ENCODE measurements around the gene MYPOP. TPM values are rescaled to one million over a fixed set of nuclear protein-coding genes. Genes with fewer than 3 reads are reported as not detected.

MYPOP gene
- total and polyA plus RNA-seq, 12 donors = 2.1 to 14.3 (median 7.1) TPM

DNA sequence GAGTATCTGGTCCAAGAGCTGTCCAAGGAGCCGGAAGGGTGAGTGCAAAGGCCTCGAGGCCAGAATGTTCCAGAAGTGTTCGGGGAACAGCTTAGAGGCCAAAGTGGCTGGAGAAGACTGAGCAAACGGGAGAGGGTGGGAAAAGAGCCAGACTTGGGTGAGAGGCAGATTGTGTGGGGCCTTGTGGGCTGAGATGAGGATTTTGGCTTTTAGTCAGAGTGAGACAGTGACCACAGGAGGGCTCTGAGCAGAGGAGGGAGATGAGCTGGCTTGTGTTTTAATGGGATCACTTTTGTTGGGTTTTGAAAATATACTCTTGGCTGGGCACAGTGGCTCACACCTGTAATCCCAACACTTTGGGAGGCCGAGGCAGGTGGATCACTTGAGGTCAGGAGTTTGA lies 6.5 kb upstream of the MYPOP start:
- DNase-seq = no peak
- intact Hi-C loops (cut with DNase I) = no loop called here
- no peak overlapping the region for H3K4me3 ChIP-seq
- TF ChIP-seq, protein P1, sequence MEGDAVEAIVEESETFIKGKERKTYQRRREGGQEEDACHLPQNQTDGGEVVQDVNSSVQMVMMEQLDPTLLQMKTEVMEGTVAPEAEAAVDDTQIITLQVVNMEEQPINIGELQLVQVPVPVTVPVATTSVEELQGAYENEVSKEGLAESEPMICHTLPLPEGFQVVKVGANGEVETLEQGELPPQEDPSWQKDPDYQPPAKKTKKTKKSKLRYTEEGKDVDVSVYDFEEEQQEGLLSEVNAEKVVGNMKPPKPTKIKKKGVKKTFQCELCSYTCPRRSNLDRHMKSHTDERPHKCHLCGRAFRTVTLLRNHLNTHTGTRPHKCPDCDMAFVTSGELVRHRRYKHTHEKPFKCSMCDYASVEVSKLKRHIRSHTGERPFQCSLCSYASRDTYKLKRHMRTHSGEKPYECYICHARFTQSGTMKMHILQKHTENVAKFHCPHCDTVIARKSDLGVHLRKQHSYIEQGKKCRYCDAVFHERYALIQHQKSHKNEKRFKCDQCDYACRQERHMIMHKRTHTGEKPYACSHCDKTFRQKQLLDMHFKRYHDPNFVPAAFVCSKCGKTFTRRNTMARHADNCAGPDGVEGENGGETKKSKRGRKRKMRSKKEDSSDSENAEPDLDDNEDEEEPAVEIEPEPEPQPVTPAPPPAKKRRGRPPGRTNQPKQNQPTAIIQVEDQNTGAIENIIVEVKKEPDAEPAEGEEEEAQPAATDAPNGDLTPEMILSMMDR (IDR thresholded peaks at IDR 0.05) = no peak
- no peak for TF ChIP-seq POLR2A (IDR thresholded peaks at IDR 0.05)
- 73 to 79% (median 77%) methylated on average over 4 to 5 of the region's 5 CpGs for WGBS, 4 donors
- no peaks in the 10 kb centered on the region for H3K4me1 ChIP-seq (replicated peaks in 1 of 2)
- no peaks in the 10 kb centered on the region for H3K36me3 ChIP-seq (replicated peaks in 1 of 2)
- H3K9me3 ChIP-seq (replicated peaks in 1 of 3) = no peaks in the 10 kb centered on the region
- H3K27ac ChIP-seq = no peak overlapping the region
- H3K27me3 ChIP-seq = no peaks in the 10 kb centered on the region

DNA sequence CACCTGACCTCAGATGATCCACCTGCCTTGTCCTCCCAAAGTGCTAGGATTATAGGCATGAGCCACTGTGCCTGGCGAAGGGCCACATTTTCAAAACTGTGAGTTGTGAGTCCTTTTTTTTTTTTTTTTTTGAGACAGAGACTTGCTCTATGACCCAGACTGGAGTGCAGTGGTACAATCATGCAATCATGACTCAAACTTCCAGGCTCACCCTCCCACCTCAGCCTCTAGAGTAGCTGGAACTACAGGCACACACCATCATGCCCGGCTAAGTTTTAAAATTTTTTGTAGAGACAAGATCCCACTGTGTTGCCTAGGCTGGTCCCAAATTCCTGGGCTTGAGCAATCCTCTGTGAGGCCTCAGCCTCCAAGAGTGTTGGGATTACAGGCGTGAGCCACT lies 3.8 kb upstream of the MYPOP start:
- intact Hi-C loops (cut with DNase I) = no loop called here
- TF ChIP-seq, protein P1 (IDR thresholded peaks at IDR 0.05) = no peak
- no peak for TF ChIP-seq POLR2A (IDR thresholded peaks at IDR 0.05)
- no peak for DNase-seq
- Histone ChIP-seq H3K9me3 (replicated peaks in 1 of 3) (no peaks in the 10 kb centered on the region), H3K4me1 (replicated peaks in 1 of 2) (peaks cover 3 to 5% of the 10 kb centered on the region in 2 donors), H3K4me3 (no peak overlapping the region), H3K27me3 (no peaks in the 10 kb centered on the region), H3K27ac (no peak overlapping the region), H3K36me3 (replicated peaks in 1 of 2) (no peaks in the 10 kb centered on the region)
- WGBS, 4 donors = 73 to 93% (median 82%) methylated on average over 3 of the region's 3 CpGs

DNA sequence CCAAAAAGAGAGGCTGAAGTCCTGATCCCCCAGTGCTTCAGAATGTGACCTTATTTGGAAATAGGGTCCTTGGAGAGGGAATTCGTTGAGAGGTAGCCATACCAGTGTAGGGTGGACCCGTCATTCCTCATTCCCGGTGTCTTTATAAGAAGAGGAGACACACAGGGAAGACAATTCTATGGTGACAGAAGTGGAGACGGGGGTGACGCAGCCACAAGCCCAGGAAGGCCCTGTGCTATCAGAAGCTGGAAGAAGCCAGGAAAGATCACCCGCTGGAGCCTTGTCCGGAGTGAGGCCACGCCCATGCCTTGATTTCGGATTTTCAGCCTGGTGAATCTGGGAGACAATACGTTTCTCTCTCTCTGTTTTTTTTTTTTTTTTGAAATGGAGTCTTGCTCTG lies 2.6 kb upstream of the MYPOP start:
- intact Hi-C loops (cut with DNase I) = no loop called here
- Histone ChIP-seq H3K4me3 (no peak overlapping the region), H3K27me3 (no peaks in the 10 kb centered on the region), H3K27ac (no peak overlapping the region), H3K4me1 (replicated peaks in 1 of 2) (peaks cover 15 to 16% of the 10 kb centered on the region in 2 donors), H3K9me3 (replicated peaks in 1 of 3) (no peaks in the 10 kb centered on the region), H3K36me3 (replicated peaks in 1 of 2) (no peaks in the 10 kb centered on the region)
- no peak for DNase-seq
- 69 to 83% (median 73%) methylated on average over 10 of the region's 10 CpGs for WGBS, 4 donors
- no peak for TF ChIP-seq POLR2A (IDR thresholded peaks at IDR 0.05)
- TF ChIP-seq, protein P1 (IDR thresholded peaks at IDR 0.05) = no peak

DNA sequence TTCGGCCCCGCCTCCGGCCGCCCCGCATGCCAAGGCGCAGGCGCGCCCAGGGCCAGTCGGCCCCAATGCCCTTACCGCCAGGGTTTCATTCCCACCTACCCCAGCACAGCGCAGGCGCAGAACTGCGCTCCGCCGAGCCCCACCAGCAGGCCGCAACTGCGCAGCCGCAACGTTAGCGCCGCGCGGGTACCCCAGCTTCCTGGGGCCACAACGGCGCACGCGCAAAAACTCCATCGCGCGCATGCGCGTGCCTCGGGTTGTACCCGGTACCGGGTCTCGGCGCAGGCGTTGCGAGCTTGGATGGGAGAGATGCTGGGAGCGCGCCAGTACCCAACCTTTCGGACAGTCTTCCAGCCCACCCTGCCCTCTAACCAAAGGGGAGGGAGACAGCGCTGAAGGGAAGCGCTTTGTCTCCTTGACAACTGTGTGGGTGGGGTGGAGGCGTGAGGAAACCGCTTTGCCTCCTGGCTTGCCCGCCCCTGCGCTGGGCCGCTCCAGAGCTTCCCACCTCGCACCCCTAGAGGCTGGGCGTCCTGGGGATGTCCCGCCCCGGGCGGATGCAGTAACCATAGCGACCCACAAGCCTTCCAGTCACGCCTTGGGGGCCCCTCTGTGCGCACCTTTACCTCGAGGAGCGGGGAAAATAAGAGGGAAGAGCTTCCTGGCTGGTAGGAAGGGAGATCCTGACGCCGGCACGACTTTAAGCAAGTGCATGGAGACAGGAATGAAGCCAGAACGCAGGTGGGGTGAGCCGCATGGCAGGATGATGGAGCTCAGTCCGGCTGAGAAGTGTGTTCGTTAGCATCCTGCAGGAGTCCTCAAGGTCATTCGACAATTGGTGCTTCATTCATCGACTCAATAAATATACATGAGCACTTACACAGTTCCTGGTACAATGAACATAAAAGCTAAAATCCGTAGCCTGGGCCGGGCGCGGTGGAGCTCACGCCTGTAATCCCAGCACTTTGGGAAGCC lies 525 bp upstream of the MYPOP start:
- Histone ChIP-seq H3K36me3 (replicated peaks in 1 of 2) (peaks cover 0 to 18% of the 10 kb centered on the region in 2 donors), H3K4me3 (peak overlapping the region in 2 of 4 donors; percentile 50 to 83), H3K27me3 (no peaks in the 10 kb centered on the region), H3K27ac (peak overlapping the region in 3 of 5 donors; percentile 44 to 72 (median 71)), H3K9me3 (replicated peaks in 1 of 3) (no peaks in the 10 kb centered on the region), H3K4me1 (replicated peaks in 1 of 2) (peaks cover 16 to 20% of the 10 kb centered on the region in 2 donors)
- intact Hi-C loops (cut with DNase I) = no loop called here
- DNase-seq = peak; percentile 98 to 99 (median 98)
- 1 to 8% (median 3%) methylated on average over 6 to 73 of the region's 73 CpGs for WGBS, 4 donors
- TF ChIP-seq POLR2A (IDR thresholded peaks at IDR 0.05) = peak in 1 of 2 donors; percentile 58
- TF ChIP-seq, protein P1 (IDR thresholded peaks at IDR 0.05) = peak in 2 of 6 experiments; percentile 11 to 29

All from adrenal gland (tissue), 12 donors.